GM18867 (cell line): ENCODE measurements around the gene ING5.
"Not testable (repeated sequence)": the region's sequence is repeated elsewhere in the genome, so short reads cannot be mapped to it uniquely, and the experiment has no call there.

ENCODE experiments used
- ATAC-seq: cut with Tn5 transposase; IDR thresholded peaks from one replicate; pipeline ENCODE4 v1.9.1; 2021; ENCODE audit warnings: mild to moderate bottlenecking, moderate library complexity; ENCODE audit not compliant: unreplicated experiment

ING5 gene

DNA sequence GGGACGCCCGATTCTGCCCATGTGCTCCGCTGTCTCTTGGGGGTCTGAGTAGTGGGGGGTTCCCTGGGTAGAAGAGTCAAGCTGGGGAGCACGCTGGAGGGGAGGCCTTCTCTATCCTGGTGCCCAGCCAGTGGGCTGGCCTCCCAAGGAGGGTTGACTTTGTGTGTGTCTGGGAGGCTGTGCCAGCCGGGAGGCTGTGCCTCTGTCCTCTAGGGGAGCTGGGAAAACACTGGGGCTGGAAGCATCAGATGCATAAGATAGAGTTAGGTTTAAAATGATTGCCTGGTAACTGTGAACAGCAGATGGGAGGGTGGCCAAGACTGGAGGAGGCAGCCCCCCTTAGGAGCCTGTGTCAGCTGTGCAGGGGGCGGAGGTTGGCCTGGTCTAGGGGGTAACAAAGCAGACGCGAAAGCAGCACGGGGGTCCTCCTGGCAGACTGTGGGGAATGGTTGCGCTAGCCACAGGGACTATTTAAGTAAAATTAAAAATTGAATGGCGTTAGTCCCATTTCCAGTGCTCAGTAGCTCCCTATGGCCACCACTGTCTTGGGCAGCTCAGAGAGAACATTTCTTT, 1.3 kb downstream of the ING5 start:
- no peak for ATAC-seq

DNA sequence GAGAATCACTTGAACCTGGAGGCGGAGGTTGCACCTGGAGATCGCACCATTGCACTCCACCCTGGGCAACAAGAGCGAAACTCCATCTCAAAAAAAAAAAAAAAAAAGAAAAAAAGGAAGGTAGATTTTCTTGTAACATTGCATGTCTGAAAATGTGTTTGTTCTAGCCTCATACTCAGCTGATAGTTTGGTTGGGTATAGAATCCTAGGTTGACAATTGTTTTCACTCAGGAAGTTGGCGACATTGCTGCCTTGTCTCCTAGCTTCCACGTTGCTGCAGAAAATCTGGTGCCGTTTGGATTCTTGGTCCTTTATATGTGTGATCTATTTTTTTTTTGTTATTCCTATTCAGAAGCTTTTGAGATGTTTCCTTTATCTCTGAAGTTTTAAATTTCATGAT, 4.7 kb downstream of the ING5 start:
- no peak for ATAC-seq

GRCh38 chr2:241708879-241709278, 7.0 kb downstream of the ING5 start:
- ATAC-seq = no peak

- no peak for ATAC-seq
Observed at GRCh38 chr2:241719093-241719492, 17.3 kb downstream of the ING5 start.

- ATAC-seq = no peak
Observed at GRCh38 chr2:241720099-241720498, 18.3 kb downstream of the ING5 start.

GRCh38 chr2:241720560-241720959, 18.7 kb downstream of the ING5 start:
- no peak for ATAC-seq

DNA sequence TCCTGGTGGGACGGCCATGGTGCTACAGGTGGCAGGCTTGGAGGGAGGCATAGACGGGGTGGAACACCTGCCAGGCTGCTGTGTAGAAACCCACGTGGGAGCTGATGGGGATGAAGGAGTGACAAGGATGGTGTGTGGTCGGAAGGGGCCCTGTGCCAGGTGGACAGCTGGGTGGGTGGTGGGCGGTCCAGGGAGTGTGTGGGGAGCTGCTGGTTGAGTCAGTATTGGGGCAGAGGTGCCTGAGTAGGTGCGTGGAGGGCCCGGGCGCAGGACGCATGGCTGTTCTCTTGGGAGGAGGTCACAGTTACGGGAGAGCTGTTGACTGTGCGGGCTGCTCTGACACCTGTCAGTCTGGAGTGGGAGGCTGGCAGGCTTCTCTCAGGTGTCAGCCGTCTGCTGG, 20.0 kb downstream of the ING5 start:
- ATAC-seq = no peak

DNA sequence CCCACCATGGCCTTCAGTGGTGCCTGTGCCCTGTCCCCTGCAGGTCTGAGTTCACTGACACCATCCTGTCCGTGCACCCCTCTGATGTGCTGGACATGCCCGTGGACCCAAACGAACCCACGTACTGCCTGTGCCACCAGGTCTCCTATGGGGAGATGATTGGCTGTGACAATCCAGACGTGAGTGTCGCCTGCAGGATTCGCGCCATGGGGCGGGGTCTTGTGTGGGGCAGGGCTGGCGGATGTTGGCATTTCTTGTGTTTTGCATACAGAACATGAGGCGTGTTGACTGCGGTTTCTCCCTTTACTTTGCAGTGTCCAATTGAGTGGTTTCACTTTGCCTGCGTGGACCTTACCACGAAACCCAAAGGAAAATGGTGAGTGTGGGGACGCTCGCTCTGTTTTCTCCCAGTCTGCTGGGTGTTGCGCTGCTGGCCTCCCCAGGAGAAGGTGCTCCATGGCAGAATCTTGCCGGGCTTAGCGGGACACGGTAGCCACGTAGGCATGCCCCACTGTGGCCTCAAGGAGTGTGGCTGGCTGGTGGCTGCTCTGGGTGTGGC, 21.1 kb downstream of the ING5 start:
- no peak for ATAC-seq

DNA sequence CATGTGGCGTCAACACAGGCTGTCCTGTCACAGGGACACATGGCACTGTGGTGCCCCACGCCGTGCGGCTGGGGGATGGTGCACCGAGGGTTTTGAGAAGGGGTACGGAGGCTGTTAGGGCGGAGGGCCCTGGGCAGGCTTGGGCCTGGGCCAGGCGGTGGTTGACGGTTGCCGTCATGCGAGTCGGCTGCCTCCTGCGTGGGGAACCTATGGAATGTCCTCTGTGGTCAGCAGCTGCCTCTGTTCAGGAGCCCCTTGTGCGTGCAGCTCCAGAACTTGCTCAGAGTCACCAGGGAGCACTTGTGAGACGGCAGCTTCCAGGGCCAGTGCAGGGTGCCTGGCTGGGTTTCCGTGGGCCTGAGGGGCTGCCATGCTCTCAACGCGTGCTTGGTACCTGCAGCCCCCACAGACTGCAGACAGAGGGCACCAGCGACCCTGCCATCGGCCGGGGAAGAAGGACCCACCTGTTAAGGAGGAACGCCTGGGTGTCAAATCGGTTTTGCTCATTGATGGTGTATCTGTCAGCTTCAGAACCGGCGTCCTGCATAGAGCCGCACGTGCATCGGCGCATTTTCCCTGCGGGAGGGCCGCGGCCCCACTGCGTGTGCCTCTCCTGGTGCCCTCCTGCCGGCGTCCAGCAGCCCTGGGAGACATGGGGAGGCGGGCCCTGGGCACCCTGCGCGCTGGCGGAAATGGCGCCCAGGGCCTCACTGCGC, 22.6 kb downstream of the ING5 start:
- no peak for ATAC-seq

DNA sequence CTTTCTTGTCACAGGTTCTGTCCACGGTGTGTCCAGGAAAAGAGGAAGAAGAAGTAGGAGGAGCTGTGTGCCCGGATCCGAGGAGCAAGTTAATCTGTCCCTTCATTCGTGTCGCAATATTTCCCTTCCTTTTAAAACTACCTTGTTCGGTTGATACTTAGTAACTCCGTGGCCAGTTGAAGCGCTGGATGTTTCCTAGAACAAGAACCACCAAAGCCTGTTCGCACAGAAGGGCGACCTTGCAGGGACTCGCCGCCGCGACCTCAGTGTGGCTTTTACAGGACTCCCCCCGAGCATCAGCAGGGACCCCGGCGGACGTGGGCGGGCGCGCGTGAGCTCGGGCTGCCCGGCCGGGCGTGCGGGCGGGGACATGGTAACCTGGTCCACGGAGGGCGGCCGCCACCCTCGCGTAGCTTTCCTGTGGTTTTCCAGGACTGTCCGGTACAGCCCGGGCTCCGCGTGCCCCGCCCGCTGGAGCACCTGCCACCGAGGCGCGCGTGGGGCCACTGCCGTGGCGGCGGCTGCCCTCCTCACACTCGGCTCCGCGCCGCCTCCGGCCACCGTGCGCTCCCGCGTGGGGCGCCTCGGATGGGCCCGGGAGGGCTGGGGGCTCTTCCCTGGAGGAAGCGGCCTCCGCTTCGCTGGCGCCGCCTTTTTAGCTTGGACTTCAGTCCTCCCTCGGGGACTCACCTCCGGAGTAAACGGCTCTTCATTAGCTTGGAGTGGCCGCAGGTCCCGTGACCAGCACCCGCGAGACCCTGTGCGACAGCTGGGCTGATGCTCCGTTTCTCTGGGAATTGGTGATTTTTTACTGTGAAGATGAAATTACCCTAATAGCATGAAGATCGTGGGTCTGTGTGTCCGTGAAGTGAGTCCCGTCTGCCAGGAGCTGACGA, 23.4 kb downstream of the ING5 start:
- ATAC-seq = no peak

GRCh38 chr2:241726459-241726858, 24.6 kb downstream of the ING5 start:
- no peak for ATAC-seq

DNA sequence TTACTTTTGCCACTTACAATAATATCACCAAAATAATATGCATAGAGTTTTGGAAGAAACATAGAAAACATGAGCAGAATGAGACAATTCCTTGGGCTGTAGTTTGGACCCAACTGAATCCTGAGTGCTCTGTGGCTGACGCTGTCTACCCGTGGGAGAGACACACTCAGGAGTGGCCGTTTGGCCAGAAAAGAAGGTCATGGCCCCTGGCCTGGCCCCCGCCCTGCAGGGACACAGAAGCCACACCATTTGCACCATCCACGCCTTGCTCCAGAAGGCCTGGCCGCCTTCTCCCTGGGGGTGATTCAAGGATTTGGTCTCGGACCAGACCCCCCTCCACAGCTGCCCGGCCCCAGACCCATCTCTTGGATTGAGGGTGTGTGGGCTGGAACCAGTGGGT, 26.2 kb downstream of the ING5 start:
- no peak for ATAC-seq

DNA sequence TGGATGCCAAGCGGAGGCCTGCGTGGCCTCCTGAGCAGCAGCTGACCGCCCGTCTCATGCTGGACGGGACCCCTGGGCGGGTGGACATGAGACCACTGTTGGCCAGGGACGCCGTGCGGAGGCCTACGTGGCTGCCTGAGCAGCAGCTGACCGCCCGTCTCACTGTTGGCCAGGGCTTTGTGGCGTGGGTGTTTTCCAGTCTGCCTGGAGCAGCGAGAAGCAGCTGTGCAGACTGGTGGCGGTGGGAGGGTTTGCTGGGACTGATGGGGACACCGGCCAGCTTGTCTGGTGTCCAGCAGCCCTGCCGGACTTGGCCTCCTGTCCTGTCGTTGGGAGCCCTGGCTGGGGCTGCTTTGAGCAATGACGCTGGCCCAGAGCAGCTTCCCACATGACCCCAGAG, 26.8 kb downstream of the ING5 start:
- no peak for ATAC-seq

DNA sequence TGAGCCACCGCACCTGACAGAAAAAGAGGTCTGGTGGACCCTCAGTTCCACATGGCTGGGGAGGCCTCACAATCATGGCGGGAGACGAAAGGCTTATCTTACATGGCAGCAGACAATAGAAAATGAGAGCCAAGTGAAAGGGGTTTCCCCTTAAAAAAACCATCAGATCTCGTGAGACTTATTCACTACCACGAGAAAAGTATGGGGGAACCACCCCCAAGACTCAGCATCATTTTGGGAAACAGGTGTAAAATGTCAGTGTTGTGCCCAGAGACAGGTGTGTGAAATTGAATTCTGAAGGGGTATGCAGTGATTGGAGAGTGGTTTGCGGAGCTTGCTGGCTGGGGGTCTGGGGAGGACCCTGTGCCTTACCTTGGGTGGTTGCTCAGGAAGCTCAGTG, 28.0 kb downstream of the ING5 start:
- ATAC-seq = no peak

DNA sequence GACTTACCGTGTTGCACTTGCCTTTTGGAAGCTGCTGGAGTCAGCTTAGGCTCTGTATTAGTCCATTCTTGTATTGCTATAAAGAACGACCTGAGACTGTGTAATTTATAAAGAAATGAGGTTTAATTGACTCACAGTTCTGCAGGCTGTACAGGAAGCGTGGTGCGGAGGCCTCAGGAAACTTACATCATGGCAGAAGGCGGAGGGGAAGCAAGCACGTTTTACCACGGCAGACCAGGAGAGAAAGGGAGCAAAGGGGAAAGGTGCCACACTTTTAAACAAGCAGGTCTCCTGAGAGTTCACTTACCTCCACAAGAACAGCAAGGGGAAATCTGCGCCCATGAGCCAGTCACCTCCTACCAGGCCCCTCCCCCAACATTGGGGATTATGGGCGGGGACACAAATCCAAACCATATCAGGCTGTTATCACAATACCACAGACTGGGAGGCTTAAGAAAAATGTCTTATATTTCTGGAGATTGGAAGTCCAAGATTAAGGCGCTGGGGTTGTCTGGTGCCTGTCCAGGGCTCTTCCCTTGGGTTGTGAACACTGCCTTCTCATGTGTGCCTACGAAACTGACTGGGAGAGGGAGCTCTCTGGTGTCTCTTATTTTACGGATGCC, 28.9 kb downstream of the ING5 start:
- ATAC-seq = no peak

DNA sequence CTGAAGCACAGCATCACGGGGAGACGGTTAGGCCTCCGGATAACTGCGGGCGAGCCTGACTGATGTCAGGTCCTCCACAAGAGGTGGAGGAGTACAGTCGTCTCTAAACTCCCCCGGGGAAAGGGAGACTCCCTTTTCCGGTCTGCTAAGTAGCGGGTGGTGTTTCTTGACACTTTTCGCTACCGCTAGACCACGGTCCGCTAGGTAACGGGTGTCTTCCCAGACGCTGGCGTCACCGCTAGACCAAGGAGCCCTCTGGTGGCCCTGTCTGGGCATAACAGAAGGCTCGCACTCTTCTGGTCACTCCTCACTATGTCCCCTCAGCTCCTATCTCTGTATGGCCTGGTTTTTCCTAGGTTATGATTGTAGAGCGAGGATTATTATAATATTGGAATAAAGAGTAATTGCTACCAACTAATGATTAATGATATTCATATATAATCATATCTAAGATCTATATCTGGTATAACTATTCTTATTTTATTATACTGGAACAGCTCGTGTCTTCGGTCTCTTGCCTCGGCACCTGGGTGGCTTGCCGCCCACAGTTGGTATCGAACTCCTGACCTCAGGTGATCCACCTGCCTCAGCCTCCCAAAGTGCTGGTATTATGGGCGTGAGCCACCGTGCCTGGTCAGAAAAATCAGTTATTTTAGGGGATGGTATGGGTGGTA, 30.8 kb downstream of the ING5 start:
- ATAC-seq = not testable (repeated sequence)

DNA sequence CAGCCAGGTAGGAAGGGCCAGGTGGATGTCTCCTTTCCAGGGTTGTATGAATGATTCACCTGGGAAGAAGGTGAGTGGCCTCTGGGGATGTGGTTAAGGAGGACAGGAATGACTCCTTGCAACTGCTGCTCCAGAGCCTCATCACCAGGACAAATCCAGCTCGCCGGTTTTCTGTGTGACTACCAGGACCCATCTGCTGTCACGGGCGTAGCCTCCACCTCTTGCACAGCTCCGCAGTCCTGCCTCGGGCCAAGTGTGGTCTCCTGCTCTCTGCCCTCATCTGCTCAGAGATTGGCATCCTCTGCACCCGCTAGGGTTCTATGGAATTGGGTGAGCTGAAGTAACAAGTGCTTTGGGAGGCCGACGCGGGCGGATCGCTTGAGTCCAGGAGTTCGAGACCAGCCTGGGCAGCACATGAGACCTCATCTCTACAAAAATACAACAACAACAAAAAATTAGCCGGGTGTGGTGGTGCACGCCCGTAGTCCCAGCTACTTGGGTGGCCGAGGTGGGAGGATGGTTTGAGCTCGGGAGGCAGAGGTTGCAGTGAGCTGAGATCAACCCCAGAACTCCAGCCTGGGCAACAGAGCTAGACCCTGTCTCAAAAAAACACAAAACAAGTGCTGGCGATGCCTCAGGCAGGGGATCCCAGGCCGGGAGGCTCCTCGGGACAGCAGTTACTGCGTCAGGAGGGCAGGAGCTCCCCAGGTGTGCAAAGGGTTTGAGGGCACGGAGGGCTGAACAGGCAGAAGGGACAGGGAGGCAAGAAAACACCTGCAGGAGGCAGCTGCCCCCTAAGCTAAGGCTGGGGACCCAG, 31.8 kb downstream of the ING5 start:
- no peak for ATAC-seq

GRCh38 chr2:241734208-241734466, 32.3 kb downstream of the ING5 start:
- peak; percentile 31 for ATAC-seq

GRCh38 chr2:241734467-241735208, 32.8 kb downstream of the ING5 start, which contains the start of gene D2HGDH:
Gene D2HGDH, plus strand, starts transcription at chr2:241734630. Its CDS starts 595 bp downstream, at chr2:241735225.
- ATAC-seq = peak; percentile 80
